OCI-LY3 (cell line): ENCODE data around the gene INTS1.

Experiments used
- CTCF ChIP-seq: fragments of 200-600, 300-600 bp; sonication (generic); IDR thresholded peaks from 2 replicates; pipeline ENCODE4 v1.5.1; 2014; ENCODE audit warnings: antibody characterized with exemption, low read length, low read depth
- EZH2phosphoT487 ChIP-seq: fragments of 200-600 bp; shearing (Covaris generic); IDR thresholded peaks from 2 replicates; pipeline ENCODE4 v1.6.1; 2018; ENCODE audit warnings: antibody characterized with exemption, mixed run types, low read depth

- TF ChIP-seq CTCF: no peak
- no peak for TF ChIP-seq EZH2phosphoT487
Measured at GRCh38 chr7:1454542-1454941, 49.6 kb downstream of the INTS1 start.
